PC-9 (cell line): ENCODE measurements around the gene KCNH1.

Source experiments
- EZH2 ChIP-seq: fragments of 200-600 bp; sonication (generic); IDR thresholded peaks from 2 replicates; pipeline ENCODE4 v1.8.0; 2017; ENCODE audit warnings: antibody characterized with exemption, low read depth
- TF ChIP-seq, protein P1 (sequence below): fragments of 200-600 bp; sonication (generic); conservative IDR thresholded peaks from 2 replicates; pipeline ENCODE4 v1.6.1; 2017; ENCODE audit warnings: mixed run types, antibody characterized with exemption, mild to moderate bottlenecking, moderate library complexity

DNA sequence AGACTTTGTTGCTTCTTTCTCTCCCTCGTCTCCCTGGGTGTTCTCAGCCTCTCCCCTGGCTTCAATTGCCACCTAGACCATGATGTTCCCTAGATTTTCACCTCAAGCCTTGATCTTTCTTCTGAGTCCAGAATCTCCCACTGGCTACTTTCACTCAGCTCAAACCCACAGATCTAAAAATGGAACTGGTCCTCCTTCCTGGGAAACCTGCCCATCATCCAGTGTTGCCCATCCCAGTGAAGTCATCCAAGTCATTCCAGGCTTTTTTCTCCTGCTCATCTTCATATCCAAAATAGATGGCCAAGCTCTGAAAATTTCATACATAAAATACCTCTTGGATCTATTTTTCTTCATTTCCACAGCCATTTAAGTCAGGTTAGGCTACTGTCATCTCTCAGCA lies 347.4 kb downstream of the KCNH1 start:
- TF ChIP-seq, protein P1, sequence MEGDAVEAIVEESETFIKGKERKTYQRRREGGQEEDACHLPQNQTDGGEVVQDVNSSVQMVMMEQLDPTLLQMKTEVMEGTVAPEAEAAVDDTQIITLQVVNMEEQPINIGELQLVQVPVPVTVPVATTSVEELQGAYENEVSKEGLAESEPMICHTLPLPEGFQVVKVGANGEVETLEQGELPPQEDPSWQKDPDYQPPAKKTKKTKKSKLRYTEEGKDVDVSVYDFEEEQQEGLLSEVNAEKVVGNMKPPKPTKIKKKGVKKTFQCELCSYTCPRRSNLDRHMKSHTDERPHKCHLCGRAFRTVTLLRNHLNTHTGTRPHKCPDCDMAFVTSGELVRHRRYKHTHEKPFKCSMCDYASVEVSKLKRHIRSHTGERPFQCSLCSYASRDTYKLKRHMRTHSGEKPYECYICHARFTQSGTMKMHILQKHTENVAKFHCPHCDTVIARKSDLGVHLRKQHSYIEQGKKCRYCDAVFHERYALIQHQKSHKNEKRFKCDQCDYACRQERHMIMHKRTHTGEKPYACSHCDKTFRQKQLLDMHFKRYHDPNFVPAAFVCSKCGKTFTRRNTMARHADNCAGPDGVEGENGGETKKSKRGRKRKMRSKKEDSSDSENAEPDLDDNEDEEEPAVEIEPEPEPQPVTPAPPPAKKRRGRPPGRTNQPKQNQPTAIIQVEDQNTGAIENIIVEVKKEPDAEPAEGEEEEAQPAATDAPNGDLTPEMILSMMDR = no peak
- no peak for TF ChIP-seq EZH2
